Fibroblast of the aortic adventitia (primary cell): ENCODE measurements around the gene USP48. TPM values are rescaled to one million over a fixed set of nuclear protein-coding genes. Genes with fewer than 3 reads are reported as not detected.
A peak's percentile ranks its signal among the peaks of the same experiment; 100 is the strongest.

Experiments used
- DNase-seq: peaks from one replicate; pipeline ENCODE4 v3.0.0-alpha.2; 2010; ENCODE audit warnings: low read depth
- H3K4me3 ChIP-seq: 2 replicates; pipeline ENCODE4 v1.5.1; 2011; ENCODE audit warnings: low read depth, mild to moderate bottlenecking, control low read depth, low read length, moderate library complexity
- total RNA-seq: library from RNA; depleted of rRNA; stranded (reverse); fragments of >200 nt; gene quantifications from 2 replicates; pipeline ENCODE4 v1.2.3, GENCODE V29; 2012; ENCODE audit warnings: low replicate concordance
- TF ChIP-seq, protein P1 (sequence below): IDR thresholded peaks from 2 replicates; pipeline ENCODE4 v1.5.1; 2011; ENCODE audit warnings: mild to moderate bottlenecking, low read length, control low read depth, inconsistent platforms; ENCODE audit not compliant: insufficient read depth

Gene USP48
- total RNA-seq, 1 donor, result 57.9 TPM

DNA sequence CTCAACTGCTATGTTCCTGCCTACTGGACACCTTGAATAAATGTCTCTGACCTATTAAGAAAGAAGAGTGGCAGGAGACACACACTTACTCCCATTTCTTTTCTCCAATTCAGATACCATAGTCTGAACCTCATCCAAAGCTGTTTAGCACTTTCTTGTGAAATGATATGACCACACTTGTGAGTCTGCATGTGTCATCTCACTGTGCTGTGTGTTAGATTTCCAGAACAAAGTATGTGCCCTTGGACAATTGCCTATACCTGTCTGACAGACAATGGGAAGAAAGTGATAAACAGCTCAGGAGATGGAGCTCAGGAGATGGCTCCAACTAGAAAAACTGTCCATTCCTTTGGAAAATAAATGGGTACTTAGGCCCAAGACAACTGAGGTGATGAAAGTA is 48.4 kb downstream of the USP48 start:
- TF ChIP-seq, protein P1, sequence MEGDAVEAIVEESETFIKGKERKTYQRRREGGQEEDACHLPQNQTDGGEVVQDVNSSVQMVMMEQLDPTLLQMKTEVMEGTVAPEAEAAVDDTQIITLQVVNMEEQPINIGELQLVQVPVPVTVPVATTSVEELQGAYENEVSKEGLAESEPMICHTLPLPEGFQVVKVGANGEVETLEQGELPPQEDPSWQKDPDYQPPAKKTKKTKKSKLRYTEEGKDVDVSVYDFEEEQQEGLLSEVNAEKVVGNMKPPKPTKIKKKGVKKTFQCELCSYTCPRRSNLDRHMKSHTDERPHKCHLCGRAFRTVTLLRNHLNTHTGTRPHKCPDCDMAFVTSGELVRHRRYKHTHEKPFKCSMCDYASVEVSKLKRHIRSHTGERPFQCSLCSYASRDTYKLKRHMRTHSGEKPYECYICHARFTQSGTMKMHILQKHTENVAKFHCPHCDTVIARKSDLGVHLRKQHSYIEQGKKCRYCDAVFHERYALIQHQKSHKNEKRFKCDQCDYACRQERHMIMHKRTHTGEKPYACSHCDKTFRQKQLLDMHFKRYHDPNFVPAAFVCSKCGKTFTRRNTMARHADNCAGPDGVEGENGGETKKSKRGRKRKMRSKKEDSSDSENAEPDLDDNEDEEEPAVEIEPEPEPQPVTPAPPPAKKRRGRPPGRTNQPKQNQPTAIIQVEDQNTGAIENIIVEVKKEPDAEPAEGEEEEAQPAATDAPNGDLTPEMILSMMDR, result no peak
- peak; percentile 11 for DNase-seq
- no peak overlapping the region for H3K4me3 ChIP-seq

DNA sequence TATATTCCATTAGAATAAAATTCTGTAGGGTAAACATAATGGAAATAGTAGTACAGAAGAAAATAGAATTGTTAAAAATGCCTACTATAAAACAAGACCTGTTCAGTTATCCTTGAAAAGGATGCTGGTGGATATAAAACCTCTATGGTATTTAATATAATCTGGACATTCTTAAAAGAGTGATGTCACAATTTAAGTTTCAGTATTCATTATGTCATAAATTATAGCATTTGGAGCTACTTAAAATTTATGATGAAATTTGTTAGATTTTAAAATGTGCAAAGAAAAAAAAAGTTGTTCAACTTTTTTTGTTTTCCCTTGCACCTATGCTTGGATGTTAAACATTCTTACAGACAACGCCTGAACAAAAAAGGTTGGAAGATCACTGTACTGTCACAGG is 50.3 kb downstream of the USP48 start:
- TF ChIP-seq, protein P1, result no peak
- no peak overlapping the region for H3K4me3 ChIP-seq
- DNase-seq, result no peak

DNA sequence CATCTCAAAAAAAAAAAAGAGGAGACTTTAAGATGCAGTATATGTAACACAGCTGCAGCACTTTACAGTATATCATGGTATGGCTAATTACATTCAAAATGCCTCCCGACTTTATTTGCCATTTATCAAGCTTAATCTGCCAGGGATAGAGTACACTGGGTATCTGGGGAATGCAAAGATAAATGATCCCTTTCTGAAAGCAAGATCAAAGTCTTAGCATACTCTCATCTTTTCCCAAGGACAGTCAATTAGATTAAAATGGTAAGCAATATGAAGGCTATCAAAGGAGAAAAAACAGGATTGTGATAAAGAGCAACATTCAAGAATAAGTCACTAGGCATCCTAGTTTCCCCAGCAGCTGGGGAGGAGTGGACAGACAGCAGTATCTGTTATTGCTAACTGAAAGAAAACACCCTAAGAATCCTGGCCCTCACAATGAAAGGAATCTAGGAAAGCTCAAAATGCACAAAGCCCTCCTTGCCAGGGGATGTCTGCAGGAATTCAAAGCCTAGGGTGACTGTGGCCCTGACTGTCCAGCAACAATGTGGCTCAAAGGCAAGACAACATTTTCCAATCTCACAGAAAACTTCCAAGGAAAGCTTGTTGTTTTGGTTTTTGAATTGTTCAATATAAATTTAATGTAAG is 57.1 kb downstream of the USP48 start:
- TF ChIP-seq, protein P1, result no peak
- no peak overlapping the region for H3K4me3 ChIP-seq
- DNase-seq, result no peak

DNA sequence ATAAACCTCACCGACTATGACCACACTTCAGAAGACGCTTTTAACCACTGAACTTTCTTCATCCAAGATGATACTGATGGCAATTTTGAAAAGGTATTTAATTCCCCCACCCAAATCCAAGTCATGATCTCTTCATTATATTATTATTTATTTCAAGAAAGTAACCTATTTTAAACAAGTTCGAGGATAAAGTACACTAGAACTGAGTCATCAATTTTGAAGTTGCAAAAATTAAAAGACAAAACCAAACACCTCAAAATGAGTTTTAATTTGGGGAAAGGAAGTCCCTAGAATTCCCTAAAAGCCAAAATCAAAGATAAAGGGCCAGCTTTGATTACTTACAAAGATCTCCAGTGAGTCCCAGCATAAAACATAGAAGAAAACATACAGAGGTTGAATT is 58.4 kb downstream of the USP48 start:
- DNase-seq, result no peak
- TF ChIP-seq, protein P1, result no peak
- H3K4me3 ChIP-seq, result no peak overlapping the region

DNA sequence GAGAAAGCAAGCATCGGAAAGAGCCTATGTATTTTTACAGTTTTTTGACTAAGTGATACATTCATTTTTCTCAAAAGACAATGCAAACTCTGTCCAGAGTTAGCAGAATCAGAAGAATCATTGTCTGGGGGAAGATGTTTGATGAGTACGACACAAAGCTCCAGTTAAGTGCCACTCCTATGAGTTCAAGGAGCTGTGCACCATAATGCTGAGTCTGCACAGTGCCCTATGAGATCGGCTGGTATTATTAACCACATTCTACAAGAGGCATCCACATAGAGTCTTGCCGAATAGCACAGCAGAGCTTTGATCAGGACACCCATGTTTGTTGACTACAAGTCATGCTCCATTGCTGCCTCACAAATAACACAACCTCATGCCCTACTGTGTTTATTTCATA is 58.9 kb downstream of the USP48 start:
- no peak overlapping the region for H3K4me3 ChIP-seq
- DNase-seq, result no peak
- TF ChIP-seq, protein P1, result no peak

DNA sequence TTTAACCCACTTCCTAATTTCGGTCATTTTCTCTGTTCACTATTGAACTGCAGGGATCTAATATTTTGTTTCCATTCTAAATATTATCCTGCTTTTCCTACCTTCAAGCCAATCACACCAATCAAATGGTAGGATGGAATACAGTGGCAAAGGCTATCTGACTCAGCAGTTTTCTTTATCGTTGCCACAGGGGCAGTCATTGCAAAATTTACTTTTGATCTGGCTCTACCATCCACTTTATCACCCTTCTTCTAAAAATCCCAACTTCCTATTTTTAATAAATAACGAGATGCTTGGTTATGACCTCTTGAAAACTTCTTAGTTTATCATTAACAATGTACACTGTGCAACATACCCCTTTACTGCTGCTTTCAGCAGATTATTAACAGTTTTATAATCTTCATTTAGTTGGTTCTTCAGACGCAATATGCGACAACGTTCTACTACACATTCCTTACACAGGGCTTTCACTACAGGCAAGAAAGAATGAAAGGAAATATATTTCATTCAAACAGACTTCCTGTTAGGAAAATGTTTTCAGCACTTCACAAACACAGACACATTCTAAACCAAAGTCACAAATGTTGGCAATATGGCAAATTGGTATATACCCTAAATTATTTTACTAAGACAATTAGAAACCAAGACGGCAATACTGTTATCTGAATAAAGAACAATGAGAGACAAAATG is 61.5 kb downstream of the USP48 start:
- no peak overlapping the region for H3K4me3 ChIP-seq
- DNase-seq, result no peak
- TF ChIP-seq, protein P1, result no peak
